AG10803 (cell line): ENCODE measurements around the gene ULBP3.
"Not testable (repeated sequence)": the region's sequence is repeated elsewhere in the genome, so short reads cannot be mapped to it uniquely, and the experiment has no call there.

ENCODE experiments used
- DNase-seq: peaks from one replicate; pipeline ENCODE4 v3.0.0; 2010; ENCODE audit warnings: low read depth
- H3K4me3 ChIP-seq: 2 replicates; pipeline ENCODE4 v1.5.1; 2011; ENCODE audit warnings: mild to moderate bottlenecking, low read length, control low read depth
- CTCF ChIP-seq: conservative IDR thresholded peaks from 2 replicates; pipeline ENCODE4 v1.5.1; 2011; ENCODE audit warnings: mild to moderate bottlenecking, low read length, control low read depth, inconsistent platforms

ULBP3 gene

GRCh38 chr6:150026976-150027805 is 41.7 kb downstream of the ULBP3 start:
- TF ChIP-seq CTCF: no peak
- no peak for DNase-seq
- no peak overlapping the region for H3K4me3 ChIP-seq

- TF ChIP-seq CTCF: no peak
- DNase-seq: peak; percentile 56
- peak within 1 kb of the TSS; percentile 43 for H3K4me3 ChIP-seq
These were observed 43.6 kb downstream of the ULBP3 start, which contains the start of gene RAET1L for GRCh38 chr6:150025201-150025917. RAET1L (minus strand) TSS chr6:150025532; CDS start chr6:150025471, 61 bp downstream.

GRCh38 chr6:150024646-150025155 is 44.2 kb downstream of the ULBP3 start:
- no peak for TF ChIP-seq CTCF
- no peak for DNase-seq
- H3K4me3 ChIP-seq: no peak overlapping the region

GRCh38 chr6:150024021-150024420 is 44.9 kb downstream of the ULBP3 start:
- not testable (repeated sequence) for H3K4me3 ChIP-seq, DNase-seq

GRCh38 chr6:150021870-150022269 is 47.1 kb downstream of the ULBP3 start:
- not testable (repeated sequence) for H3K4me3 ChIP-seq, DNase-seq

GRCh38 chr6:150018846-150019580 is 49.9 kb downstream of the ULBP3 start:
- DNase-seq: no peak
- no peak overlapping the region for H3K4me3 ChIP-seq
- TF ChIP-seq CTCF: no peak

GRCh38 chr6:150017186-150017521 is 51.8 kb downstream of the ULBP3 start:
- DNase-seq: not testable (repeated sequence)

GRCh38 chr6:150016324-150017185 is 52.4 kb downstream of the ULBP3 start:
- DNase-seq: peak; percentile 67
- no peak overlapping the region for H3K4me3 ChIP-seq
- peak; percentile 65 for TF ChIP-seq CTCF

More at GRCh38 chr6:150017186-150017521, 51.8 kb downstream of the ULBP3 start:
- not testable (repeated sequence) for H3K4me3 ChIP-seq

- DNase-seq, H3K4me3 ChIP-seq: not testable (repeated sequence)
These were observed 53.5 kb downstream of the ULBP3 start for GRCh38 chr6:150015281-150016001.

- not testable (repeated sequence) for DNase-seq, H3K4me3 ChIP-seq
These were observed 54.2 kb downstream of the ULBP3 start for GRCh38 chr6:150014623-150015280.
